Stimulated activated naive CD8-positive, alpha-beta T cell treated with anti-CD3 and anti-CD28 coated beads, Interleukin-15, Interleukin-2, amounts not matched to agents 100 ng/mL and 50 ng/mL, for 24 hours (primary cell): ENCODE data around the gene DZIP3.
"Not testable (repeated sequence)": the region's sequence is repeated elsewhere in the genome, so short reads cannot be mapped to it uniquely, and the experiment has no call there.

Experiments used
- H3K27ac Mint-ChIP-seq: one replicate; pipeline ENCODE4 v1.8.0; 2021; ENCODE audit warnings: mild to moderate bottlenecking, mixed read lengths
- H3K27me3 Mint-ChIP-seq: one replicate; pipeline ENCODE4 v1.8.0; 2021; ENCODE audit warnings: mixed read lengths
- H3K36me3 Mint-ChIP-seq: one replicate; pipeline ENCODE4 v1.8.0; 2021; ENCODE audit warnings: low read depth, mixed read lengths
- H3K4me1 Mint-ChIP-seq: one replicate; pipeline ENCODE4 v1.8.0; 2021; ENCODE audit warnings: low read depth, mixed read lengths
- H3K4me3 Mint-ChIP-seq: one replicate; pipeline ENCODE4 v1.8.0; 2021; ENCODE audit warnings: mild to moderate bottlenecking, mixed read lengths
- H3K9me3 Mint-ChIP-seq: one replicate; pipeline ENCODE4 v1.8.0; 2021; ENCODE audit warnings: mixed read lengths

Gene DZIP3

GRCh38 chr3:108616090-108616489, 26.6 kb downstream of the DZIP3 start:
- not testable (repeated sequence) for H3K4me3 Mint-ChIP-seq, H3K27ac Mint-ChIP-seq, H3K4me1 Mint-ChIP-seq, H3K27me3 Mint-ChIP-seq, H3K9me3 Mint-ChIP-seq
- peaks cover 21% of the 10 kb centered on the region for H3K36me3 Mint-ChIP-seq

- Mint-ChIP-seq H3K4me3 (no peak overlapping the region), H3K27ac (no peak overlapping the region), H3K9me3 (peaks cover 4% of the 10 kb centered on the region), H3K27me3 (no peaks in the 10 kb centered on the region), H3K4me1 (no peaks in the 10 kb centered on the region), H3K36me3 (peaks cover 18% of the 10 kb centered on the region)
These were observed 30.7 kb downstream of the DZIP3 start for GRCh38 chr3:108620250-108620649.

GRCh38 chr3:108623504-108623903, 34.0 kb downstream of the DZIP3 start:
- Mint-ChIP-seq H3K27me3 (no peaks in the 10 kb centered on the region), H3K4me1 (no peaks in the 10 kb centered on the region), H3K9me3 (peaks cover 4% of the 10 kb centered on the region), H3K4me3 (no peak overlapping the region), H3K36me3 (peaks cover 15% of the 10 kb centered on the region), H3K27ac (no peak overlapping the region)

DNA sequence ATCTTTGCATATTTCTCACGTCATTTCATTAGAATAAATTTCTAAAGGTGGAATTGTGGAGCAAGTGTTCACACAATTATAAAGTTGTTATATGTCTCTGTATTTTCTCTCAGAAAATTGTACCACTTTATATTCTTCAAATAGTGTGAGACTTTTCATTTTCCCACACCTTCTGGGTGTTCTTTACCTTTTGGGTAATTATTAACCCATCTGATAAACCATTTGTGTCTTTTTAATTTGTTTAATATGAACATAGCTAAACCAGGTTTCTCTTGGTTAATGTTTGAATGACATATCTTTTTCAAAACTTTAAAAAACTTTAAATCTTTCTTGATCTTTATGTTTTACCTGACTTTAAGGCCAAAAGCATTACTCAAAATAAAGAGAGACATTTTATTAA, 40.5 kb downstream of the DZIP3 start:
- Mint-ChIP-seq H3K36me3 (peaks cover 8% of the 10 kb centered on the region), H3K4me3 (no peak overlapping the region), H3K27ac (no peak overlapping the region), H3K4me1 (no peaks in the 10 kb centered on the region), H3K9me3 (no peaks in the 10 kb centered on the region), H3K27me3 (no peaks in the 10 kb centered on the region)

DNA sequence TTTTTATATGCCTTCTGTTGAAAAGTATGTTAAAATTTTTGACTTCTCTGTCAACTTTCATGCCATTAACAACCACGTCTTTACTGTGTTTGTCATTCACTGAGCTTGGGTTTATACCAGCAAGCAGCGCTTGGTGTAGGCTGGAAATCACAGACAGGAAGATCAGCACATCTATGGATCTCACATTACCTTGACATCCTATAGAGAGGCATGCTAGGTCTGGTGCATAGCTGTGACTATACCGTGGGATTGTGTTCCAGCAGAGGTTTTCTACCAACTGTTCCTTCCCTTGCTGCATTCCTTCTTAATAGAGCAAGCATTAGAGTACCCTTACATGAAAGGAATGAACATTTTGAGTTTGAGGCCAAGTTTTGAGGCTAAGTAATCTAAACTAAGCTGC, 53.0 kb downstream of the DZIP3 start:
- H3K27ac Mint-ChIP-seq: no peak overlapping the region
- H3K27me3 Mint-ChIP-seq: no peaks in the 10 kb centered on the region
- no peaks in the 10 kb centered on the region for H3K4me1 Mint-ChIP-seq
- peaks cover 26% of the 10 kb centered on the region for H3K36me3 Mint-ChIP-seq
- H3K9me3 Mint-ChIP-seq: no peaks in the 10 kb centered on the region
- no peak overlapping the region for H3K4me3 Mint-ChIP-seq

GRCh38 chr3:108645364-108645763, 55.8 kb downstream of the DZIP3 start:
- no peaks in the 10 kb centered on the region for H3K27me3 Mint-ChIP-seq
- peaks cover 26% of the 10 kb centered on the region for H3K36me3 Mint-ChIP-seq
- no peaks in the 10 kb centered on the region for H3K9me3 Mint-ChIP-seq
- no peak overlapping the region for H3K4me3 Mint-ChIP-seq
- H3K27ac Mint-ChIP-seq: no peak overlapping the region
- H3K4me1 Mint-ChIP-seq: no peaks in the 10 kb centered on the region

DNA sequence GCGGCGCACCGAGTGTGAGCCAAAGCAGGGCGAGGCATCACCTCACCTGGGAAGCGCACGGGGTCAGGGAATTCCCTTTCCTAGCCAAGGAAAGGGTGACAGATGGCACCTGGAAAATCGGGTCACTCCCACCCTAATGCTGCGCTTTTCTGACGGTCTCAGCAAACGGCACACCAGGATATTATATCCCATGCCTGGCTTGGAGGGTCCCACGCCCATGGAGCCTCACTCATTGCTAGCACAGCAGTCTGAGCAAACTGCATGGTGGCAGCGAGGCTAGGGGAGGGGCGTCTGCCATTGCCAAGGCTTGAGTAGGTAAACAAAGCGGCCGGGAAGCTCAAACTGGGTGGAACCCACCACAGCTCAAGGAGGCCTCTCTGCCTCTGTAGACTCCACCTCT, 66.1 kb downstream of the DZIP3 start:
- H3K27ac Mint-ChIP-seq, H3K4me3 Mint-ChIP-seq, H3K9me3 Mint-ChIP-seq, H3K27me3 Mint-ChIP-seq, H3K4me1 Mint-ChIP-seq: not testable (repeated sequence)
- H3K36me3 Mint-ChIP-seq: peaks cover 20% of the 10 kb centered on the region

DNA sequence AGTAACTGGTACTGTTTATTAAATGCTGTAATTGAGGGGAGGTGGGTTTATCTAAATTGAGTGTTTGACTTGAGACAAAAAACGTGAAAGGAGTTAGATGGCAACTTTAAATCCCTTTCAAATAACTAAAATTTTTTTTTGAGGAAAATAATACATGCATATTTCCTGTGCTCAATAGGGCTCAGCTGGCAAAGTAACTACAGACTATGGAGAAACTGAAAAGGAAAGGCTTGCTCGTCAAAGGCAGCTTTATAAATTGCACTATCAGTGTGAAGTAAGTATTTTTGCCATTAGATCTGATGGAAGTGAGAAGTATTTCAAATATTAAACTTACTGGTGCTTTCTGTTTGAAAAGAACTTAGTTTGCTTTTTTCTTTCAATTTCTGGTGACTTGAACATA, 72.2 kb downstream of the DZIP3 start:
- no peaks in the 10 kb centered on the region for H3K9me3 Mint-ChIP-seq
- H3K27me3 Mint-ChIP-seq: no peaks in the 10 kb centered on the region
- no peak overlapping the region for H3K27ac Mint-ChIP-seq
- H3K4me3 Mint-ChIP-seq: no peak overlapping the region
- peaks cover 5% of the 10 kb centered on the region for H3K4me1 Mint-ChIP-seq
- peaks cover 18% of the 10 kb centered on the region for H3K36me3 Mint-ChIP-seq

DNA sequence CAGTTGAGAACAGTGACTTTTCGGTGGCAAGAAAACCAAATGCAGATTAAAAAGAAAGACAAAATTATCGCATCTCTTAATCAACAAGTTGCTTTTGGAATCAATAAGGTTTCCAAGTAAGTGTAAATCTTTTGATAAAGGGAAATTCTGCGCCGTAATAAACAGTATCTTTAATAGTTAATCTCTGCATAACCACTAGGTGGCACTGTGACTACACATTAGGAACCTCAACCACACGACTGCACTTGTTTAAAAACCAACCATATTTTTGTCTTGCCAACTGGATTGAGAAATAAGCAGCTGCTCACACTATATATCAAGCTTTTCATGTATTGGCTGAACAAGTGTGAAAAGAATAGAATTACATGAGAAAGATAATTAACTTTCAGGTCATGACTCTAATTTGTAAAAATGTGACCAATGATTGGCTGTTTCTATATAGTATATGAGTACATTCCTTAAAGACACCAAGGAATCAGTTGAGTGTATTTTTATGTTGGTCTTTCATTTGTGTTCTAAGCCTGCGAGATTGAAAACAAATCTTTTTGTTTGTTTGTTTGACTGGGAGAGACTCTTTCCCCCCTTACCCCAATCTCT, 72.7 kb downstream of the DZIP3 start:
- Mint-ChIP-seq H3K36me3 (peaks cover 18% of the 10 kb centered on the region), H3K27me3 (no peaks in the 10 kb centered on the region), H3K27ac (no peak overlapping the region), H3K4me3 (no peak overlapping the region), H3K9me3 (no peaks in the 10 kb centered on the region), H3K4me1 (peaks cover 11% of the 10 kb centered on the region)

DNA sequence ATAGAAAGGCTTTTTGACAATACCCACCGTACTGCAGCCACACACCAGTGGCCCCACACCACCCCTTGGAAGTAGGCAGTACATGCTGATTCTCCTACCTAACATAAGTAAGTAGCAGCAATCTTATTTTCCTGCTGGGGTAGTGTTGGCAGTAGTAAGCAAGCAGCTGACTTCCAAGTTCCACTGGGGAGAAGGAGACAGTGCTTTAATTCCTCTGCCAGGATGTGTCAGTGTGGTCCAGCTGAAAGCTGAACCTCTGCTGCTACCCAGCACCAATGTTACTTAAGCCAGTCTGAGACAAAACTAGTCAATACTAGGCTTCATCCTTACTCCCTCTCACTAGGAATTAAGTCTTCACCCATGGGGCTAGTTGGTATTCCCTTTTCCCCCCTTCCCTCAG, 74.7 kb downstream of the DZIP3 start:
- peaks cover 16% of the 10 kb centered on the region for H3K4me1 Mint-ChIP-seq
- no peak overlapping the region for H3K4me3 Mint-ChIP-seq
- no peaks in the 10 kb centered on the region for H3K9me3 Mint-ChIP-seq
- H3K27ac Mint-ChIP-seq: no peak overlapping the region
- no peaks in the 10 kb centered on the region for H3K27me3 Mint-ChIP-seq
- peaks cover 18% of the 10 kb centered on the region for H3K36me3 Mint-ChIP-seq

DNA sequence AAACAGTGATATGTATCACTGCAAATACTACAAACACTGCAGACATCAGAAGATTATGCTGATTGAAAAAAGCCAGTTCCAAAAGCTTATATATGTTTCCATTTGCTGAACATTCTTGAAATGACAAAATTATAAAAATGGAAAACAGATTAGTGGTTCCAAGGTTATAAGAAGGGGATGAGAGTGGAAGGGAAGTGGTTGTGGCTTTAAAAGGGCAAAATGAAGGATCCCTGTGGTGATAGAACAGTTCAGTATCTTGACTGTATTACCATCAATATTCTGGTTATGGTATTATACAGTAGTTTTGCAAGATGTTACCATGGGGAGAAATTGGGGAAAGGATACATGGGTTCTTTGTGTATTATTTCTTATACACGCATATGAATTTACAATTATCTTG, 77.8 kb downstream of the DZIP3 start:
- no peak overlapping the region for H3K4me3 Mint-ChIP-seq
- no peak overlapping the region for H3K27ac Mint-ChIP-seq
- no peaks in the 10 kb centered on the region for H3K27me3 Mint-ChIP-seq
- peaks cover 26% of the 10 kb centered on the region for H3K36me3 Mint-ChIP-seq
- peaks cover 16% of the 10 kb centered on the region for H3K4me1 Mint-ChIP-seq
- H3K9me3 Mint-ChIP-seq: no peaks in the 10 kb centered on the region

GRCh38 chr3:108669208-108669607, 79.7 kb downstream of the DZIP3 start:
- Mint-ChIP-seq H3K27ac (no peak overlapping the region), H3K4me3 (no peak overlapping the region)

DNA sequence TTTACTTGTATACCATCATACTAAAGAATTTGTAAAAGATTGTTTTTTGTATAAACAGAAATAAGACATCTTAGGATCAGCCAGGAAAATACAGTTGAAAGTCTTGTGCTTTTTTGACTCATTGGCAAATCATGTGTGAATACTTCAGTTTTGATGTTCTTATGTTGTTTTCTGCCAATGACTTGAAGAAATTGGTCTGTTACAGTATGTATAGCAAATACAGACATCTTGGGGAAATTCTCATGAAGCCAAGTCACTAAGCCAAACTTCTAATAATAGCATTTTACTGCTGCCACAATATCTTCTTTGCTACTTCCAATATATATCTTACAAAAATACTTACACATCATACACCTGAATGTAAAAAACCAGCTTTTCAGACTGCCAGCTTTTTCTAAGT, 83.2 kb downstream of the DZIP3 start:
- H3K9me3 Mint-ChIP-seq: no peaks in the 10 kb centered on the region
- H3K27ac Mint-ChIP-seq: no peak overlapping the region
- no peaks in the 10 kb centered on the region for H3K27me3 Mint-ChIP-seq
- H3K4me3 Mint-ChIP-seq: no peak overlapping the region
- peaks cover 19% of the 10 kb centered on the region for H3K36me3 Mint-ChIP-seq
- peaks cover 5% of the 10 kb centered on the region for H3K4me1 Mint-ChIP-seq

More at GRCh38 chr3:108669208-108669607, 79.7 kb downstream of the DZIP3 start:
- peaks cover 19% of the 10 kb centered on the region for H3K4me1 Mint-ChIP-seq
- H3K27me3 Mint-ChIP-seq: no peaks in the 10 kb centered on the region
- H3K36me3 Mint-ChIP-seq: peaks cover 22% of the 10 kb centered on the region
- H3K9me3 Mint-ChIP-seq: no peaks in the 10 kb centered on the region

GRCh38 chr3:108673988-108674661, 84.6 kb downstream of the DZIP3 start:
- Mint-ChIP-seq H3K4me1 (peaks cover 5% of the 10 kb centered on the region), H3K9me3 (no peaks in the 10 kb centered on the region), H3K4me3 (no peak overlapping the region), H3K27me3 (no peaks in the 10 kb centered on the region), H3K27ac (no peak overlapping the region), H3K36me3 (peaks cover 23% of the 10 kb centered on the region)

DNA sequence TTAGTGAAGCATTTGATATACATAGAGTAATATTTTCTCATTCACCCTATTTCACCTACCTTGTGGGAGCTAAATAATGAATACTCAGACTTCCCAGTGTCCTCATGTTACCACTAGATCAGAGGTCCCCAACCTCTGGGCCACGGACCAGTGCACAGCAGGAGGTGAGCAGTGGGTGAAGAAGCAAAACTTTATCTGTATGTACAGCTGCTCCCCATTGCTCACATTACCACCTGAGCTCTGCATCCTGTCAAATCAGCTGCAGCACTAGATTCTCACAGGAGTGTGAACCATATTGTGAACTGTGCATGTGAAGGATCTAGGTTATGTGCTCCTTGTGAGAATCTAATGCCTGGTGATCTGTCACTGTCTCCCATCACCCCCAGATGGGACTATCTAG, 88.3 kb downstream of the DZIP3 start:
- Mint-ChIP-seq H3K27ac (no peak overlapping the region), H3K36me3 (peaks cover 27% of the 10 kb centered on the region), H3K27me3 (no peaks in the 10 kb centered on the region), H3K9me3 (no peaks in the 10 kb centered on the region), H3K4me1 (peaks cover 5% of the 10 kb centered on the region), H3K4me3 (no peak overlapping the region)

- not testable (repeated sequence) for H3K9me3 Mint-ChIP-seq, H3K27ac Mint-ChIP-seq, H3K27me3 Mint-ChIP-seq, H3K4me3 Mint-ChIP-seq, H3K4me1 Mint-ChIP-seq
- H3K36me3 Mint-ChIP-seq: peaks cover 53% of the 10 kb centered on the region
These were observed 102.8 kb downstream of the DZIP3 start for GRCh38 chr3:108692286-108692685.
